ENCODE measurements around the gene ITPRIPL1.
A peak's percentile ranks its signal among the peaks of the same experiment; 100 is the strongest.

Gene ITPRIPL1

DNA sequence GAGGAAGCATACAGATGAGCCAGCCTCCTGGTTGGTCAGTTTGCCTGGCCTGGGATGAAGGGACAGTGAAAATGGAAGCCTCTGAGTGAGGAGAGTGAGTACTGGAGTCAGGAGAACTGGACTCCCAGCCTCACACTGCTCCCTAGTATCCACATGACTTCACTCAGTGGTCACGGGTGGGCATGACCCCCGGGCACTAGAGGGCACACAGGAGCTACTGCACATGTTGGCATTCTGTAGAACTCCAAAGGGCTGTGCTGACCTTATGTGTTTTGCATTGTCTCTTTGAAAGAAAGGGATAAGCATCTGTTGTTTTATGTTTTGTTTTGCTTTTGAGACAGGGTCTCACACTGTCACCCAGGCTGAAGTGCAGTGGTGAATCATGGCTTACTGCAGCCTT is 34.2 kb downstream of the ITPRIPL1 start:
- no peak for DNase-seq (ENCODE audit: insufficient read length, low spot score)
- no peak for FAIRE-seq
- TF ChIP-seq, protein P1, sequence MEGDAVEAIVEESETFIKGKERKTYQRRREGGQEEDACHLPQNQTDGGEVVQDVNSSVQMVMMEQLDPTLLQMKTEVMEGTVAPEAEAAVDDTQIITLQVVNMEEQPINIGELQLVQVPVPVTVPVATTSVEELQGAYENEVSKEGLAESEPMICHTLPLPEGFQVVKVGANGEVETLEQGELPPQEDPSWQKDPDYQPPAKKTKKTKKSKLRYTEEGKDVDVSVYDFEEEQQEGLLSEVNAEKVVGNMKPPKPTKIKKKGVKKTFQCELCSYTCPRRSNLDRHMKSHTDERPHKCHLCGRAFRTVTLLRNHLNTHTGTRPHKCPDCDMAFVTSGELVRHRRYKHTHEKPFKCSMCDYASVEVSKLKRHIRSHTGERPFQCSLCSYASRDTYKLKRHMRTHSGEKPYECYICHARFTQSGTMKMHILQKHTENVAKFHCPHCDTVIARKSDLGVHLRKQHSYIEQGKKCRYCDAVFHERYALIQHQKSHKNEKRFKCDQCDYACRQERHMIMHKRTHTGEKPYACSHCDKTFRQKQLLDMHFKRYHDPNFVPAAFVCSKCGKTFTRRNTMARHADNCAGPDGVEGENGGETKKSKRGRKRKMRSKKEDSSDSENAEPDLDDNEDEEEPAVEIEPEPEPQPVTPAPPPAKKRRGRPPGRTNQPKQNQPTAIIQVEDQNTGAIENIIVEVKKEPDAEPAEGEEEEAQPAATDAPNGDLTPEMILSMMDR (IDR thresholded peaks at IDR 0.05; ENCODE audit: insufficient read depth, missing control alignments) = peak; percentile 28

- no peak for FAIRE-seq
- TF ChIP-seq, protein P1 (IDR thresholded peaks at IDR 0.05; ENCODE audit: insufficient read depth, missing control alignments) = no peak
- DNase-seq (ENCODE audit: insufficient read length, low spot score) = no peak
These were observed 34.7 kb downstream of the ITPRIPL1 start for GRCh38 chr2:96359866-96360265.

DNA sequence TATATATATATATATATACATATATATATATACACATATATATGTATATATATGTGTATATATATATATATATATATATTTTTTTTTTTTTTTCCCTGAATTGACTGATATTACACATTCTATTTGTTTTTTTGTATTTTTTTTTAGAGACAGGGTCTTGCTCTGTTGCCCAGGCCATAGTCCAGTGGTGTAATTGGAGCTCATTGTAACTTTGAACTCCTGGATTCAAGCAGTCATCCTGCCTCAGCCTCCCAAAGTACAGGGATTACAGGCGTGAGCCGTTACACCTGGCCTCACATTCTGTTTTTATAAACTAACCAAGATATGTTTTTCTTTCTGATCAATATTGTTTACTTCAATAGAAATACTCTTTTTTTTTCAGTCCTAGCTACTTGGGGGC is 36.6 kb downstream of the ITPRIPL1 start:
- TF ChIP-seq, protein P1 (IDR thresholded peaks at IDR 0.05; ENCODE audit: insufficient read depth, missing control alignments) = no peak
- DNase-seq (ENCODE audit: insufficient read length, low spot score) (no peak), FAIRE-seq (no peak)

DNA sequence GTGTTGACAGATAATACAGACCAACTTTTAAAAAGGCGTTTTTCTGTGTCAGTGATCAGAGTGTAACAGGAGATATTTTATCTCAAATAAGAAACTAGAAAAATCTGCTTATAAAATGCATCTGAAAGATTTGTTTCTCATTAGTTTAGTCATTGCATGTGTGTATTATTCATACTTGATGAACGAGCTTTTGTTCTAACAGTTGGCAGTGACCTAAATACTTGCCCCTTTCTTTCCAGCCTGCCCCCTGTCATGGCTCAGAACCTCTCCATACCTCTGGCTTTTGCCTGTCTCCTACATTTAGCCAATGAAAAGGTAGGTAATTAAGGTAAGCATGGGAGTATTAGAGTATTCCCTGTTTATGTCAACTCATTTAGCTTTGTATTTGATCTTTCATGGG is 44.1 kb downstream of the ITPRIPL1 start:
- no peak for FAIRE-seq
- TF ChIP-seq, protein P1 (IDR thresholded peaks at IDR 0.05; ENCODE audit: insufficient read depth, missing control alignments) = no peak
- DNase-seq (ENCODE audit: insufficient read length, low spot score) = no peak

DNA sequence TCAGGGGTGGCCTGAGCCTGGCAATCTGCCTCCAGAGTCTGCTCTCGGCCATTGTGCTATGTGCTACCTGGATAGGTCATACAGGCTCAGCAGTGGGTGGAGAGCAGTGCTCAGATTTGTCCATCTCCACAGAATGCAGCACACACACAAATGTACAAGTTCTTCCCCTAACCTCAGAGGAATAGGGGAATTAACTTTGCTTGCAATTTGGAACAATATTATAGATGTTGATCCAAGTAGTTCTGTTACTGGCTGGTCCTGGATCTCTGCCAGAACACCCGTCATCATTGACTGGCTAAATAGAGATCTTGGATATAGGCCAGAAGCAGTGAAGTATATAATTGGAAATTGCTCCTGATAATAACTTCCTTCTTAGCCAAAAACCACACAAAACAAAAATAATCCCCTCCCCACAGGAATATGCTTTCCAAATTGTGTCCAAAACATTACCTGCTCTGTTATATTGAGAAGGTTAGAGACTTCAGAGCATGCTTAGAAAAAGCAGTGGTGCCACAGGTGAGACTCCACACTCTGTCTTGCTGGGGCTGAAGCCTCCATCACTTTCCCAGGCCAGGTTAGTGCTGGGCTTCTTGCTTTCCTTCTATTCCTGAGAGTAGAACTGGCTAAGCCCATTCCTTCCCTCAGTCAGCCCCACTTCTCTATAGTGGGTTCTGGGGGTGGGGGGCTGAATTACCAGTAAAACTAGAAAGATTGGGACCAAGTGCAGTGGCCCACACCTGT is 49.3 kb downstream of the ITPRIPL1 start:
- DNase-seq (ENCODE audit: insufficient read length, low spot score) = no peak
- TF ChIP-seq, protein P1 (IDR thresholded peaks at IDR 0.05; ENCODE audit: insufficient read depth, missing control alignments) = no peak
- FAIRE-seq = no peak

Measured in D721Med (cell line).